Psoas muscle (tissue), 8 donors: ENCODE measurements around the gene CUX1. TPM values are rescaled to one million over a fixed set of nuclear protein-coding genes. Genes with fewer than 3 reads are reported as not detected.

ENCODE experiments used
- ATAC-seq, 4 donors: fragments of 200-7000 bp; cut with Tn5 transposase; one replicate each; pipeline ENCODE4 v1.9.1; 2020; ENCODE audit warnings: moderate library complexity in 3 of 4, mild to moderate bottlenecking in 2 of 4
- DNase-seq, 2 donors: peaks; one replicate each; pipeline ENCODE4 v3.0.0-alpha.2; 2020
- H3K27ac ChIP-seq: fragments of 200-600 bp; one replicate; pipeline ENCODE4 v1.8.0; 2022
- H3K27me3 ChIP-seq, 3 donors: fragments of 200-600 bp in 1 of 3; one replicate each; pipeline versions ENCODE4 v1.6.1 to v1.8.0; 2013 to 2022; ENCODE audit warnings: low read length in 2 of 3, mild to moderate bottlenecking in 2 of 3, moderate library complexity in 1 of 3; ENCODE audit not compliant: insufficient read depth in 3 of 3
- H3K36me3 ChIP-seq, 2 donors: fragments of 200-600 bp in 1 of 2; one replicate each; pipeline versions ENCODE4 v1.6.1 to v1.8.0; 2013 to 2022; ENCODE audit warnings: low read depth in 1 of 2, mild to moderate bottlenecking in 1 of 2, moderate library complexity in 1 of 2; ENCODE audit not compliant: insufficient read depth in 1 of 2
- H3K4me1 ChIP-seq: fragments of 200-600 bp; one replicate; pipeline ENCODE4 v1.8.0; 2022
- H3K4me3 ChIP-seq: fragments of 200-600 bp; one replicate; pipeline ENCODE4 v1.8.0; 2022; ENCODE audit warnings: mild to moderate bottlenecking
- H3K9me3 ChIP-seq: fragments of 200-600 bp; one replicate; pipeline ENCODE4 v1.8.0; 2022
- CTCF ChIP-seq: fragments of 200-600 bp; IDR thresholded peaks from one replicate; pipeline ENCODE4 v1.8.0; 2022; ENCODE audit warnings: antibody characterized with exemption
- WGBS, 3 donors: extraction: QIAGEN DNeasy Blood & Tissue Kit; methylation state at CpG; one replicate each; pipeline versions ENCODE4 v1.1.6 to v1.1.7; 2013; 5-methylcytosine and 5-hydroxymethylcytosine counted together
- intact Hi-C, 2 donors: fragments of 100-400 bp; cut with DNase I; formaldehyde crosslinking; loops; one replicate each; pipeline versions ENCODE4 v1.11.0 to v1.14.2; 2022
- polyA plus RNA-seq, 3 donors: library from polyadenylated mRNA; stranded (reverse); fragments of 200-250 nt; gene quantifications; one replicate each; pipeline ENCODE4 v1.2.3, GENCODE V29; 2013
- total RNA-seq, 4 donors: library from RNA; stranded (reverse); fragmentation: NEBNext Ultra II Directional in 2 of 4; extraction: Animal tissue kit (Norgen Biotek cat#: 25700) in 2 of 4; gene quantifications; one replicate each; pipeline versions ENCODE4 v1.2.1 to v1.2.4, GENCODE V29; 2021 to 2023
- donor health status: healthy with polysubstance abuse.
- donor health status: DM: no; HTN: no; CAD: no; lungs with moderate emphysema.
- donor health status: Bipolar disorder and iron deficiency.
- donor health status: healthy.
- donor health status: DM: yes; HTN: yes; CAD: no.
- donor health status: DM: no; HTN: no; CAD: no.
- donor health status: DM: no; HTN: no; CAD: no.
- donor health status: DM: yes; HTN: yes; CAD: no.

The CUX1 gene
- total and polyA plus RNA-seq, 7 donors: 12.5 to 95.6 (median 72.4) TPM

GRCh38 chr7:101950450-101951119 is 133.2 kb downstream of the CUX1 start:
- intact Hi-C loops: loop anchor here in 1 of 2 donors (5.0 kb wide), 2 partner anchors 43 to 133 kb away; partner anchors contain the start of gene CUX1
- no peaks in the 10 kb centered on the region for H3K27me3 ChIP-seq
- no peaks in the 10 kb centered on the region for H3K9me3 ChIP-seq
- DNase-seq: no peak
- no peak overlapping the region for H3K4me3 ChIP-seq
- 81 to 87% (median 83%) methylated on average over 4 of the region's 4 CpGs for WGBS, 3 donors
- TF ChIP-seq CTCF: no peak
- peaks cover 61% of the 10 kb centered on the region for H3K4me1 ChIP-seq
- no peaks in the 10 kb centered on the region for H3K36me3 ChIP-seq
- no peak for ATAC-seq
- peak overlapping the region; percentile 92 for H3K27ac ChIP-seq

GRCh38 chr7:101951757-101952156 is 134.3 kb downstream of the CUX1 start:
- peaks cover 62% of the 10 kb centered on the region for H3K4me1 ChIP-seq
- WGBS, 3 donors: 92 to 99% (median 93%) methylated on average over 6 of the region's 6 CpGs
- H3K27me3 ChIP-seq: no peaks in the 10 kb centered on the region
- no peaks in the 10 kb centered on the region for H3K9me3 ChIP-seq
- no peak for TF ChIP-seq CTCF
- H3K36me3 ChIP-seq: no peaks in the 10 kb centered on the region
- ATAC-seq (no peak), DNase-seq (no peak)
- H3K4me3 ChIP-seq: no peak overlapping the region
- intact Hi-C loops: loop anchor here in 1 of 2 donors (5.0 kb wide), 2 partner anchors 44 to 134 kb away; partner anchors contain the start of gene CUX1
- H3K27ac ChIP-seq: peak overlapping the region; percentile 92

- H3K4me1 ChIP-seq: peaks cover 65% of the 10 kb centered on the region
- no peak overlapping the region for H3K4me3 ChIP-seq
- peak overlapping the region; percentile 92 for H3K27ac ChIP-seq
- no peaks in the 10 kb centered on the region for H3K27me3 ChIP-seq
- no peaks in the 10 kb centered on the region for H3K36me3 ChIP-seq
- no peaks in the 10 kb centered on the region for H3K9me3 ChIP-seq
- intact Hi-C loops: loop anchor here in 1 of 2 donors (5.0 kb wide), 2 partner anchors 45 to 135 kb away; partner anchors contain the start of gene CUX1
- DNase-seq (peak in 1 of 2 donors; percentile 27), ATAC-seq (peak in 1 of 4 donors; percentile 24)
- 70 to 89% (median 75%) methylated on average over 29 of the region's 29 CpGs for WGBS, 3 donors
- TF ChIP-seq CTCF: no peak
These were observed 135.2 kb downstream of the CUX1 start for GRCh38 chr7:101952355-101953247.

GRCh38 chr7:101953248-101953819 is 135.9 kb downstream of the CUX1 start:
- ATAC-seq (peak; percentile 83 to 86 (median 84)), DNase-seq (peak; percentile 57 to 82)
- Histone ChIP-seq H3K4me3 (no peak overlapping the region), H3K4me1 (peaks cover 66% of the 10 kb centered on the region), H3K36me3 (no peaks in the 10 kb centered on the region), H3K27ac (peak overlapping the region; percentile 92), H3K27me3 (no peaks in the 10 kb centered on the region), H3K9me3 (no peaks in the 10 kb centered on the region)
- WGBS, 3 donors: 45 to 62% (median 48%) methylated on average over 14 of the region's 14 CpGs
- intact Hi-C loops: loop anchor here in 1 of 2 donors (5.0 kb wide), 2 partner anchors 46 to 136 kb away; partner anchors contain the start of gene CUX1
- TF ChIP-seq CTCF: no peak
